ENCODE data around the gene TMEM187.

DNA sequence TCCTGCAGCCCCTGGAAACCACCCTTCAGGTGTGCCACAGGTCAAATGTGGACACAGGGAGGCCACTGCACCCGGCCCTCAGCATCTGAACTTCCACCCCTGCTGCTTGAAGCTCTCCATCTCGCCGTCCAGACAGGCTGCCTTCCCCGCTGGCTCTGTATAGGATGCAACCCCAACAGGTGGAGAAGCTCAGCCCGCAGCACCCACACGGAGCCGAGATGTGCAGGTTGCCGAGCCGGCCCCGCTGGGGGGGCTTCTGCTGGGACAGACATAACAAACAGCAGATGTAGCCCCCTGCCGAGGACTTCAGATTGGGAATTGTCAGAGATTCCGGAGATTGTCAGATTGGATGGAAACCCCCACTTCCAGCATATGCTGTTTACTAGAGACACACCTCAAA, 20.5 kb downstream of the TMEM187 start:
- TF ChIP-seq JUND (IDR thresholded peaks at IDR 0.05; ENCODE audit: low read depth, low read length): no peak
- TF ChIP-seq POLR2AphosphoS2 (IDR thresholded peaks at IDR 0.05; ENCODE audit: low read depth, low read length): no peak
- TF ChIP-seq USF2 (IDR thresholded peaks at IDR 0.05; ENCODE audit: borderline replicate concordance, low read depth, low read length): no peak

Measured in GM12878 (cell line).